Measurements from ENCODE around the gene AFMID.
"Not testable (repeated sequence)": the region's sequence is repeated elsewhere in the genome, so short reads cannot be mapped to it uniquely, and the experiment has no call there.

Gene AFMID

GRCh38 chr17:78154903-78155811, 32.0 kb upstream of the AFMID start:
- DNase-seq (ENCODE audit: low spot score), result no peak

GRCh38 chr17:78159575-78160158, 27.5 kb upstream of the AFMID start:
- DNase-seq (ENCODE audit: low spot score), result no peak

- no peak for DNase-seq (ENCODE audit: low spot score)
Observed at GRCh38 chr17:78163881-78164747, 23.0 kb upstream of the AFMID start.

GRCh38 chr17:78164748-78165607, 22.2 kb upstream of the AFMID start:
- DNase-seq (ENCODE audit: low spot score), result no peak

- DNase-seq (ENCODE audit: low spot score), result no peak
Observed at GRCh38 chr17:78166416-78166815, 20.7 kb upstream of the AFMID start.

GRCh38 chr17:78168242-78168902, 18.8 kb upstream of the AFMID start, which contains the start of gene SYNGR2:
Gene SYNGR2 (plus strand): TSS chr17:78168581. CDS start chr17:78168617, 36 bp downstream.
- DNase-seq (ENCODE audit: low spot score), result peak; percentile 92

GRCh38 chr17:78168903-78169793, 18.0 kb upstream of the AFMID start:
- DNase-seq (ENCODE audit: low spot score), result peak; percentile 59

- DNase-seq (ENCODE audit: low spot score), result no peak
Observed at GRCh38 chr17:78170692-78171590, 16.2 kb upstream of the AFMID start.

GRCh38 chr17:78171591-78172248, 15.4 kb upstream of the AFMID start:
- DNase-seq (ENCODE audit: low spot score), result not testable (repeated sequence)

- DNase-seq (ENCODE audit: low spot score), result no peak
Observed at GRCh38 chr17:78172249-78173051, 14.7 kb upstream of the AFMID start.

GRCh38 chr17:78173097-78173715, 14.0 kb upstream of the AFMID start:
- DNase-seq (ENCODE audit: low spot score), result no peak

- no peak for DNase-seq (ENCODE audit: low spot score)
Observed at GRCh38 chr17:78174346-78174869, 12.8 kb upstream of the AFMID start.

GRCh38 chr17:78174870-78175642, 12.1 kb upstream of the AFMID start:
- DNase-seq (ENCODE audit: low spot score), result no peak

GRCh38 chr17:78175643-78175981, 11.6 kb upstream of the AFMID start:
- no peak for DNase-seq (ENCODE audit: low spot score)

- DNase-seq (ENCODE audit: low spot score), result no peak
Observed at GRCh38 chr17:78176548-78177025, 10.6 kb upstream of the AFMID start.

GRCh38 chr17:78179372-78179771, 7.8 kb upstream of the AFMID start:
- DNase-seq (ENCODE audit: low spot score), result no peak

Measured in LoVo (cell line).